Vagina (tissue), 2 donors: ENCODE measurements around the gene LRP2.

ENCODE experiments used
- CTCF ChIP-seq, 3 experiments: fragments of 450-650 bp in 2 of 3; fragments of 200-600 bp in 1 of 3; sonication (generic) in 1 of 3; IDR thresholded peaks; one replicate each; pipeline ENCODE4 v1.5.1; 2017 to 2019; ENCODE audit warnings: antibody characterized with exemption in 3 of 3, mild to moderate bottlenecking in 2 of 3, moderate library complexity in 2 of 3
- POLR2A ChIP-seq, 2 donors: fragments of 450-650 bp; IDR thresholded peaks; one replicate each; pipeline ENCODE4 v1.6.1; 2017; ENCODE audit warnings: antibody characterized with exemption in 2 of 2, mild to moderate bottlenecking in 2 of 2, moderate library complexity in 2 of 2
- POLR2AphosphoS5 ChIP-seq, 2 donors: sonication (generic); formaldehyde crosslinking; IDR thresholded peaks; one replicate each; pipeline ENCODE4 v1.9.0; 2017; ENCODE audit warnings: antibody characterized with exemption in 2 of 2, mild to moderate bottlenecking in 2 of 2, low read depth in 1 of 2; ENCODE audit not compliant: insufficient read depth in 1 of 2

- TF ChIP-seq POLR2A (IDR thresholded peaks at IDR 0.05) (no peak), CTCF (IDR thresholded peaks at IDR 0.05) (no peak), POLR2AphosphoS5 (IDR thresholded peaks at IDR 0.05; ENCODE audit: insufficient read depth in 1 of 2, low read depth in 1 of 2) (no peak)
Measured at GRCh38 chr2:169146220-169146619, 216.1 kb downstream of the LRP2 start.
